SK-N-SH treated with all-trans-retinoic acid at 6 μM for 48 hours (cell line): ENCODE data around the gene CASP1.

Experiments
- ATAC-seq: fragments of 200-7000 bp; cut with Tn5 transposase; 3 replicates; pipeline ENCODE4 v1.9.1; 2020; ENCODE audit warnings: mild to moderate bottlenecking, moderate library complexity
- ARNTL ChIP-seq: fragments of 450-650 bp; formaldehyde crosslinking; IDR thresholded peaks from 2 replicates; pipeline ENCODE4 v1.5.0; 2020; ENCODE audit warnings: low read depth, mild to moderate bottlenecking, moderate library complexity, borderline replicate concordance
- BACH2 ChIP-seq: fragments of 250-450 bp; sonication (Bioruptor Pico); IDR thresholded peaks from 2 replicates; pipeline ENCODE4 v1.9.0; 2021; ENCODE audit warnings: mild to moderate bottlenecking, borderline replicate concordance
- CSDC2 ChIP-seq: fragments of 250-450 bp; sonication (Bioruptor Pico); IDR thresholded peaks from 2 replicates; pipeline ENCODE4 v1.5.0; 2020; ENCODE audit warnings: mild to moderate bottlenecking, moderate library complexity
- ESRRG ChIP-seq: fragments of 250-450 bp; sonication (Bioruptor Pico); IDR thresholded peaks from 2 replicates; pipeline ENCODE4 v1.6.1; 2021; ENCODE audit warnings: mild to moderate bottlenecking
- GLIS3 ChIP-seq: fragments of 250-450 bp; sonication (Bioruptor Pico); IDR thresholded peaks from 2 replicates; pipeline ENCODE4 v1.5.0; 2020; ENCODE audit warnings: mild to moderate bottlenecking, moderate library complexity
- ISL1 ChIP-seq: fragments of 250-450 bp; sonication (Bioruptor Pico); IDR thresholded peaks from 2 replicates; pipeline ENCODE4 v2.1.2; 2022; ENCODE audit warnings: mild to moderate bottlenecking, moderate library complexity
- OSR1 ChIP-seq: fragments of 250-450 bp; sonication (Bioruptor Pico); IDR thresholded peaks from 2 replicates; pipeline ENCODE4 v1.8.0; 2022; ENCODE audit warnings: moderate library complexity, mild to moderate bottlenecking, inconsistent platforms
- PPARA ChIP-seq: fragments of 250-450 bp; sonication (Bioruptor Pico); IDR thresholded peaks from 2 replicates; pipeline ENCODE4 v1.5.0; 2020; ENCODE audit warnings: mild to moderate bottlenecking, borderline replicate concordance
- RARB ChIP-seq: fragments of 250-450 bp; sonication (Bioruptor Pico); IDR thresholded peaks from 2 replicates; pipeline ENCODE4 v1.8.0; 2021; ENCODE audit warnings: mild to moderate bottlenecking, moderate library complexity
- TCF4 ChIP-seq: fragments of 250-450 bp; sonication (Bioruptor Pico); IDR thresholded peaks from 2 replicates; pipeline ENCODE4 v1.8.0; 2021; ENCODE audit warnings: mild to moderate bottlenecking, moderate library complexity, borderline replicate concordance
- TOX ChIP-seq: fragments of 250-450 bp; sonication (Bioruptor Pico); IDR thresholded peaks from 2 replicates; pipeline ENCODE4 v1.8.0; 2021; ENCODE audit warnings: mild to moderate bottlenecking, moderate library complexity, borderline replicate concordance
- ZFP3 ChIP-seq: fragments of 250-450 bp; sonication (Bioruptor Pico); IDR thresholded peaks from 2 replicates; pipeline ENCODE4 v1.5.0; 2020; ENCODE audit warnings: mild to moderate bottlenecking, moderate library complexity
- ZFP30 ChIP-seq: fragments of 450-650 bp; formaldehyde crosslinking; IDR thresholded peaks from 2 replicates; pipeline ENCODE4 v1.5.0; 2022; ENCODE audit warnings: mild to moderate bottlenecking, moderate library complexity
- ZNF565 ChIP-seq: fragments of 450-650 bp; formaldehyde crosslinking; conservative IDR thresholded peaks from 2 replicates; pipeline ENCODE4 v1.5.0; 2020; ENCODE audit warnings: low read depth, mild to moderate bottlenecking, moderate library complexity
- ZNF70 ChIP-seq: fragments of 450-650 bp; formaldehyde crosslinking; IDR thresholded peaks from 2 replicates; pipeline ENCODE4 v1.5.0; 2020; ENCODE audit warnings: mild to moderate bottlenecking, moderate library complexity
- ZNF8 ChIP-seq: fragments of 450-650 bp; formaldehyde crosslinking; IDR thresholded peaks from 2 replicates; pipeline ENCODE4 v1.5.0; 2020; ENCODE audit warnings: mild to moderate bottlenecking, moderate library complexity
- TF ChIP-seq, protein P1 (sequence below): fragments of 250-450 bp; sonication (Bioruptor Pico); IDR thresholded peaks from 2 replicates; pipeline ENCODE4 v1.8.0; 2020; ENCODE audit warnings: mild to moderate bottlenecking, moderate library complexity, borderline replicate concordance
- TF ChIP-seq, protein P2 (sequence below): fragments of 250-450 bp; sonication (Bioruptor Pico); IDR thresholded peaks from 2 replicates; pipeline ENCODE4 v1.8.0; 2021; ENCODE audit warnings: low read depth, mild to moderate bottlenecking, moderate library complexity, borderline replicate concordance
- TF ChIP-seq, protein P3 (sequence below): fragments of 250-450 bp; sonication (Bioruptor Pico); IDR thresholded peaks from 2 replicates; pipeline ENCODE4 v1.5.0; 2020; ENCODE audit warnings: mild to moderate bottlenecking, moderate library complexity
- TF ChIP-seq, protein P4 (sequence below): fragments of 250-450 bp; sonication (Bioruptor Pico); IDR thresholded peaks from 2 replicates; pipeline ENCODE4 v1.5.1; 2021; ENCODE audit warnings: mild to moderate bottlenecking, moderate library complexity
- TF ChIP-seq, protein P5 (sequence below): fragments of 250-450 bp; sonication (Bioruptor Pico); IDR thresholded peaks from 2 replicates; pipeline ENCODE4 v1.5.1; 2020; ENCODE audit warnings: low read depth, mild to moderate bottlenecking, moderate library complexity

Gene CASP1

DNA sequence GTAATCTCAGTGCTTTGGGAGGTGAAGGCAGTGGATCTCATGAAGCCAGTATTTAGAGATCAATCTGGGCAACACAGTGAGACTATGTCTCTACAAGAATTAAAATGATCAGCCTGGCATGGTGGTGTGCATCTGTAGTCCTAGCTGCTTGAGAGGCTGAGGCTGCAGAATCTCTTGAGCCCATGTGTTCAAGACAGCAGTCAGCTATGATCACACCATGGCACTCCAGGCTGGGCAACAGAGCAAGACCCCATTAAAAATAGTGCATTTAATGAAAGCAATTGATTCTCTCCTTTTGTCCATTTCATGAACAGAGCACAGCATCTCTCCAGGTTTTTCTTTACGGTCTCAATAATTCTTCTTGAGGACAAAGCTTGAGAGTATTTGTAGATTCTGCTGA lies 21.5 kb upstream of the CASP1 start:
- ATAC-seq, result no peak
- TF ChIP-seq ZFP3 (CRISPR knock-in tag) (no peak), ISL1 (CRISPR knock-in tag) (no peak), BACH2 (CRISPR knock-in tag) (no peak), CSDC2 (CRISPR knock-in tag) (no peak), ZNF565 (CRISPR knock-in tag) (no peak)

DNA sequence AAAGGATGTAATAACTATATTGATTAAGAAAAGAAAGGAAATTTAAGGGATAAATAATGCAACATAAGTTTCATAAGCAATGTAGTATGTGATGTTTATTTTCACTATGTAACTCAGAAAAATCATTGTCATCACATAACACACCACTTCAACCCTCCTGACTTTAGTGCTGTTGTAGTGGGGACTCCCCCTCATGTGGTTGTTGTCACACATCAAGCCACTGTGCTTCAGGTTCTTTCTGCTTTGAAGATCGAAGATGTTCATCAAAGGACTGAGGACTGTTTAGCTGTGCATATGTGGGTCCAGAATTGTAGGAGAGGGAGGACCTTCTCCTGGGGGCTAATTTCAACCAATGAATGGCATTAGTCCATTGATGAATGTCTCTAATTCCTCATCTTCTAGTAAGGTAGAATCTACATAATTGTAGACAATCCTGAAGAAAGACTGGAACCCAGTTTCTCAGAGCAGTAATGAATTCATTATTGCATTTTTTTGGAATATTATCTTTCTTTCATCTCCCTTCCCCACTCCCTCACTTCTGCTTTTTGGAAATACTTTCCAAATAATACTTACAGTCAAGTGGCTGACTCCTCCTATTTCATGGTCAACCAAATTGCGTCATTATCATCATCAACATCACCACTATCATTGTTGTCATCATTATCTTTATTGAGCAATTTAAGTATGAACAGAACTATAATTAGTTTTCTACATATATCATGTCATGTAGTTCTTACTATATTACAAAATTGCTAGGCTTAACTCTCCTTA lies 20.0 kb upstream of the CASP1 start:
- no peak for ATAC-seq
- no peak for TF ChIP-seq ESRRG (CRISPR knock-in tag)
- no peak for TF ChIP-seq TOX (CRISPR knock-in tag)
- no peak for TF ChIP-seq PPARA (CRISPR knock-in tag)
- no peak for TF ChIP-seq ZNF8
- TF ChIP-seq OSR1, result no peak
- TF ChIP-seq, protein P1, sequence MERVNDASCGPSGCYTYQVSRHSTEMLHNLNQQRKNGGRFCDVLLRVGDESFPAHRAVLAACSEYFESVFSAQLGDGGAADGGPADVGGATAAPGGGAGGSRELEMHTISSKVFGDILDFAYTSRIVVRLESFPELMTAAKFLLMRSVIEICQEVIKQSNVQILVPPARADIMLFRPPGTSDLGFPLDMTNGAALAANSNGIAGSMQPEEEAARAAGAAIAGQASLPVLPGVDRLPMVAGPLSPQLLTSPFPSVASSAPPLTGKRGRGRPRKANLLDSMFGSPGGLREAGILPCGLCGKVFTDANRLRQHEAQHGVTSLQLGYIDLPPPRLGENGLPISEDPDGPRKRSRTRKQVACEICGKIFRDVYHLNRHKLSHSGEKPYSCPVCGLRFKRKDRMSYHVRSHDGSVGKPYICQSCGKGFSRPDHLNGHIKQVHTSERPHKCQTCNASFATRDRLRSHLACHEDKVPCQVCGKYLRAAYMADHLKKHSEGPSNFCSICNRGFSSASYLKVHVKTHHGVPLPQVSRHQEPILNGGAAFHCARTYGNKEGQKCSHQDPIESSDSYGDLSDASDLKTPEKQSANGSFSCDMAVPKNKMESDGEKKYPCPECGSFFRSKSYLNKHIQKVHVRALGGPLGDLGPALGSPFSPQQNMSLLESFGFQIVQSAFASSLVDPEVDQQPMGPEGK (CRISPR knock-in tag), result no peak
- TF ChIP-seq, protein P2, sequence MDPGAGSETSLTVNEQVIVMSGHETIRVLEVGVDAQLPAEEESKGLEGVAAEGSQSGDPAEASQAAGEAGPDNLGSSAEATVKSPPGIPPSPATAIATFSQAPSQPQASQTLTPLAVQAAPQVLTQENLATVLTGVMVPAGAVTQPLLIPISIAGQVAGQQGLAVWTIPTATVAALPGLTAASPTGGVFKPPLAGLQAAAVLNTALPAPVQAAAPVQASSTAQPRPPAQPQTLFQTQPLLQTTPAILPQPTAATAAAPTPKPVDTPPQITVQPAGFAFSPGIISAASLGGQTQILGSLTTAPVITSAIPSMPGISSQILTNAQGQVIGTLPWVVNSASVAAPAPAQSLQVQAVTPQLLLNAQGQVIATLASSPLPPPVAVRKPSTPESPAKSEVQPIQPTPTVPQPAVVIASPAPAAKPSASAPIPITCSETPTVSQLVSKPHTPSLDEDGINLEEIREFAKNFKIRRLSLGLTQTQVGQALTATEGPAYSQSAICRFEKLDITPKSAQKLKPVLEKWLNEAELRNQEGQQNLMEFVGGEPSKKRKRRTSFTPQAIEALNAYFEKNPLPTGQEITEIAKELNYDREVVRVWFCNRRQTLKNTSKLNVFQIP (CRISPR knock-in tag), result no peak
- TF ChIP-seq GLIS3, result no peak
- no peak for TF ChIP-seq ZNF70 (CRISPR knock-in tag)
- TF ChIP-seq, protein P3, sequence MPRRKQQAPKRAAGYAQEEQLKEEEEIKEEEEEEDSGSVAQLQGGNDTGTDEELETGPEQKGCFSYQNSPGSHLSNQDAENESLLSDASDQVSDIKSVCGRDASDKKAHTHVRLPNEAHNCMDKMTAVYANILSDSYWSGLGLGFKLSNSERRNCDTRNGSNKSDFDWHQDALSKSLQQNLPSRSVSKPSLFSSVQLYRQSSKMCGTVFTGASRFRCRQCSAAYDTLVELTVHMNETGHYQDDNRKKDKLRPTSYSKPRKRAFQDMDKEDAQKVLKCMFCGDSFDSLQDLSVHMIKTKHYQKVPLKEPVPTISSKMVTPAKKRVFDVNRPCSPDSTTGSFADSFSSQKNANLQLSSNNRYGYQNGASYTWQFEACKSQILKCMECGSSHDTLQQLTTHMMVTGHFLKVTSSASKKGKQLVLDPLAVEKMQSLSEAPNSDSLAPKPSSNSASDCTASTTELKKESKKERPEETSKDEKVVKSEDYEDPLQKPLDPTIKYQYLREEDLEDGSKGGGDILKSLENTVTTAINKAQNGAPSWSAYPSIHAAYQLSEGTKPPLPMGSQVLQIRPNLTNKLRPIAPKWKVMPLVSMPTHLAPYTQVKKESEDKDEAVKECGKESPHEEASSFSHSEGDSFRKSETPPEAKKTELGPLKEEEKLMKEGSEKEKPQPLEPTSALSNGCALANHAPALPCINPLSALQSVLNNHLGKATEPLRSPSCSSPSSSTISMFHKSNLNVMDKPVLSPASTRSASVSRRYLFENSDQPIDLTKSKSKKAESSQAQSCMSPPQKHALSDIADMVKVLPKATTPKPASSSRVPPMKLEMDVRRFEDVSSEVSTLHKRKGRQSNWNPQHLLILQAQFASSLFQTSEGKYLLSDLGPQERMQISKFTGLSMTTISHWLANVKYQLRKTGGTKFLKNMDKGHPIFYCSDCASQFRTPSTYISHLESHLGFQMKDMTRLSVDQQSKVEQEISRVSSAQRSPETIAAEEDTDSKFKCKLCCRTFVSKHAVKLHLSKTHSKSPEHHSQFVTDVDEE, result no peak
- no peak for TF ChIP-seq TCF4 (CRISPR knock-in tag)
- TF ChIP-seq BACH2 (CRISPR knock-in tag), result no peak
- TF ChIP-seq, protein P4, sequence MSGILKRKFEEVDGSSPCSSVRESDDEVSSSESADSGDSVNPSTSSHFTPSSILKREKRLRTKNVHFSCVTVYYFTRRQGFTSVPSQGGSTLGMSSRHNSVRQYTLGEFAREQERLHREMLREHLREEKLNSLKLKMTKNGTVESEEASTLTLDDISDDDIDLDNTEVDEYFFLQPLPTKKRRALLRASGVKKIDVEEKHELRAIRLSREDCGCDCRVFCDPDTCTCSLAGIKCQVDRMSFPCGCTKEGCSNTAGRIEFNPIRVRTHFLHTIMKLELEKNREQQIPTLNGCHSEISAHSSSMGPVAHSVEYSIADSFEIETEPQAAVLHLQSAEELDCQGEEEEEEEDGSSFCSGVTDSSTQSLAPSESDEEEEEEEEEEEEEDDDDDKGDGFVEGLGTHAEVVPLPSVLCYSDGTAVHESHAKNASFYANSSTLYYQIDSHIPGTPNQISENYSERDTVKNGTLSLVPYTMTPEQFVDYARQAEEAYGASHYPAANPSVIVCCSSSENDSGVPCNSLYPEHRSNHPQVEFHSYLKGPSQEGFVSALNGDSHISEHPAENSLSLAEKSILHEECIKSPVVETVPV, result no peak
- no peak for TF ChIP-seq ARNTL (CRISPR knock-in tag)
- TF ChIP-seq ZFP30, result no peak
- no peak for TF ChIP-seq RARB (CRISPR knock-in tag)
- no peak for TF ChIP-seq ISL1 (CRISPR knock-in tag)

DNA sequence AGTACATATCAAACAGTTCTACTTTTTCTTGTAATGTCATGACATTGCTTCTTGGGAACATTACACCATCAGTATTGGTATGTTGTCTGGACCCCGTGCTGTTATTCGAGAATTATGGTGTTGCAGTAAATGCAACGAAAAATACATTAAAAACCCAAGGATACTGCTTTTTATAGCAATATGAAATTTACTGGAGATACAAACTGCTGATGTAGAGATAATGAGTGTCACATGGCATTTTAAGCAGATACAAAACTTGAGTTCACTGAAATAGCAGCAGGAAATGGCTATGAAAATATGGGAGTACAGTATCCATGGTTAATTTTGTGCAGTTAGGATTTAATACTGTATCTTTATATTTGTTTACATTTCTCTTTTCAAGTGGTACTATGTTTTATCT lies 17.5 kb upstream of the CASP1 start:
- TF ChIP-seq GLIS3, result no peak
- TF ChIP-seq, protein P5, sequence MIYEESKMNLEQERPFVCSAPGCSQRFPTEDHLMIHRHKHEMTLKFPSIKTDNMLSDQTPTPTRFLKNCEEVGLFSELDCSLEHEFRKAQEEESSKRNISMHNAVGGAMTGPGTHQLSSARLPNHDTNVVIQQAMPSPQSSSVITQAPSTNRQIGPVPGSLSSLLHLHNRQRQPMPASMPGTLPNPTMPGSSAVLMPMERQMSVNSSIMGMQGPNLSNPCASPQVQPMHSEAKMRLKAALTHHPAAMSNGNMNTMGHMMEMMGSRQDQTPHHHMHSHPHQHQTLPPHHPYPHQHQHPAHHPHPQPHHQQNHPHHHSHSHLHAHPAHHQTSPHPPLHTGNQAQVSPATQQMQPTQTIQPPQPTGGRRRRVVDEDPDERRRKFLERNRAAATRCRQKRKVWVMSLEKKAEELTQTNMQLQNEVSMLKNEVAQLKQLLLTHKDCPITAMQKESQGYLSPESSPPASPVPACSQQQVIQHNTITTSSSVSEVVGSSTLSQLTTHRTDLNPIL (CRISPR knock-in tag), result no peak
- no peak for ATAC-seq
